Measurements from ENCODE around the gene KCNK15.

Gene KCNK15

GRCh38 chr20:44736170-44737021, 9.3 kb upstream of the KCNK15 start:
- DNase-seq (ENCODE audit: low spot score) = peak; percentile 69

GRCh38 chr20:44737116-44737515, 8.5 kb upstream of the KCNK15 start:
- no peak for DNase-seq (ENCODE audit: low spot score)

- peak; percentile 65 for DNase-seq (ENCODE audit: low spot score)
These were observed 6.7 kb upstream of the KCNK15 start for GRCh38 chr20:44738813-44739477.

GRCh38 chr20:44739942-44740341, 5.7 kb upstream of the KCNK15 start:
- no peak for DNase-seq (ENCODE audit: low spot score)

- DNase-seq (ENCODE audit: low spot score) = no peak
These were observed 3.2 kb upstream of the KCNK15 start for GRCh38 chr20:44742304-44743079.

GRCh38 chr20:44743080-44743701, 2.5 kb upstream of the KCNK15 start:
- DNase-seq (ENCODE audit: low spot score) = no peak

- DNase-seq (ENCODE audit: low spot score) = no peak
These were observed 1.6 kb upstream of the KCNK15 start for GRCh38 chr20:44743916-44744655.

GRCh38 chr20:44745122-44745597, 505 bp upstream of the KCNK15 start:
- DNase-seq (ENCODE audit: low spot score) = no peak

- DNase-seq (ENCODE audit: low spot score) = no peak
These were observed 901 bp downstream of the KCNK15 start for GRCh38 chr20:44746367-44747165.

GRCh38 chr20:44747166-44748004, 1.7 kb downstream of the KCNK15 start:
- peak; percentile 80 for DNase-seq (ENCODE audit: low spot score)

GRCh38 chr20:44748005-44748370, 2.3 kb downstream of the KCNK15 start:
- DNase-seq (ENCODE audit: low spot score) = no peak

GRCh38 chr20:44750081-44750805, 4.6 kb downstream of the KCNK15 start:
- no peak for DNase-seq (ENCODE audit: low spot score)

- no peak for DNase-seq (ENCODE audit: low spot score)
These were observed 6.7 kb downstream of the KCNK15 start for GRCh38 chr20:44752099-44752931.

- peak; percentile 38 for DNase-seq (ENCODE audit: low spot score)
These were observed 8.9 kb downstream of the KCNK15 start for GRCh38 chr20:44754554-44754953.

GRCh38 chr20:44756011-44756688, 10.5 kb downstream of the KCNK15 start:
- DNase-seq (ENCODE audit: low spot score) = no peak

- no peak for DNase-seq (ENCODE audit: low spot score)
These were observed 11.3 kb downstream of the KCNK15 start for GRCh38 chr20:44756956-44757355.
